MCF 10A (cell line): ENCODE data around the gene HBE1. TPM values are rescaled to one million over a fixed set of nuclear protein-coding genes. Genes with fewer than 3 reads are reported as not detected.

Experiments used
- BruUV-seq: library from RNA; stranded (reverse); fragments of 400-500 nt; replicated peaks from 2 replicates; lab custom pipeline; 2021; lab: Mats Ljungman, UMichigan
- CTCF ChIA-PET: fragments of 300-600 bp; sonication (Branson Sonifier 250); formaldehyde crosslinking; extraction: SDS; loops from one replicate; lab custom pipeline; 2021; ENCODE audit warnings: antibody characterized with exemption, inconsistent platforms; lab: Yijun Ruan, JAX
- POLR2A ChIA-PET: fragments of 300-600, 350-650 bp; sonication (Branson Sonifier 250); formaldehyde crosslinking; extraction: SDS; loops from one replicate; lab custom pipeline; 2020; ENCODE audit warnings: antibody characterized with exemption, inconsistent platforms; lab: Yijun Ruan, JAX
- DNase-seq: peaks from one replicate; pipeline ENCODE4 v3.0.0-alpha.2; 2018; ENCODE audit not compliant: unreplicated experiment
- H3K27ac Mint-ChIP-seq: one replicate; pipeline ENCODE4 v1.8.0; 2022; ENCODE audit warnings: mild to moderate bottlenecking, low read depth, mixed read lengths; ENCODE audit not compliant: unreplicated experiment
- H3K27me3 Mint-ChIP-seq: one replicate; pipeline ENCODE4 v1.8.0; 2022; ENCODE audit warnings: mixed read lengths; ENCODE audit not compliant: insufficient read depth, unreplicated experiment
- H3K36me3 Mint-ChIP-seq: one replicate; pipeline ENCODE4 v1.8.0; 2022; ENCODE audit warnings: mild to moderate bottlenecking, moderate library complexity, mixed read lengths; ENCODE audit not compliant: insufficient read depth, unreplicated experiment
- H3K4me1 Mint-ChIP-seq: one replicate; pipeline ENCODE4 v1.8.0; 2022; ENCODE audit warnings: mixed read lengths; ENCODE audit not compliant: insufficient read depth, unreplicated experiment
- H3K4me3 Mint-ChIP-seq: one replicate; pipeline ENCODE4 v1.8.0; 2022; ENCODE audit warnings: mild to moderate bottlenecking, moderate library complexity, mixed read lengths; ENCODE audit not compliant: unreplicated experiment
- H3K9me3 Mint-ChIP-seq: one replicate; pipeline ENCODE4 v1.8.0; 2022; ENCODE audit warnings: mixed read lengths; ENCODE audit not compliant: unreplicated experiment
- intact Hi-C: fragments of 100-400 bp; cut with micrococcal nuclease; formaldehyde crosslinking; loops from 2 replicates; pipeline ENCODE4 v1.14.1; 2022
- total RNA-seq: library from RNA; stranded (reverse); gene quantifications from 2 replicates; pipeline ENCODE4 v1.2.3, GENCODE V29; 2022
- TF ChIP-seq, protein P1 (sequence below): fragments of 200-600 bp; IDR thresholded peaks from one replicate; pipeline ENCODE4 v1.8.0; 2022; ENCODE audit warnings: antibody characterized with exemption, mild to moderate bottlenecking; ENCODE audit not compliant: unreplicated experiment

Gene HBE1
- total RNA-seq, 1 experiment from 2014 or later, result not detected

DNA sequence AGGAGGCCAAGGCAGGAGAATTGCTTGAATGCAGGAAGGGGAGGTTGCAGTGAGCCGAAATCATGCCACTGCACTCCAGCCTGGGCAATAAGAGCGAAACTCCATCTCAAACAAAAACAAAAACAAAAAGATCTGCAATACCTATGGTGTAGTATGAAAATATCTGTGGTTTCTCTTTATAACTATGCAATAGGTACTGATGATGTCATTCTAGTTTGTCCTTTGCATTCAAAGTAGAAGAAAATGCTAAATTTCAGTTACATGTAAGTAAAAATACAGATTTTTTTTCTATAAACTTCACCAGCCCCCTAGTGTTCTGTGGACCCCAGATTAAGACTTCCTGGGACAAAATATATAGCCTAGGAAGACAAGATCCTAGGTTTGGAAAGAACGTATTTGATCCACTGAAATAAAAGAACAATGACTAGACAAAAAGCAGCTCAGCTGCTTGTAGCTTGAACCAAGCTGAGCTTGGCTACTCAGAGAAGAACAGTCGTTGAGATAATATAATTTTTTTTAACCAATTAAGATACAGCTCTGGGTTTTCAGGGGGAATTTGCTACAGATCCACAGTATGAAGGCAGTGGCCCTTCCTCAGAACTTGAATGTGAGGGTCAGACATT, 2.8 kb upstream of the HBE1 start:
- no peaks in the 10 kb centered on the region for H3K9me3 Mint-ChIP-seq
- no TSS peak for BruUV-seq
- H3K27ac Mint-ChIP-seq, result no peak overlapping the region
- H3K4me3 Mint-ChIP-seq, result no peak overlapping the region
- DNase-seq, result no peak
- no peaks in the 10 kb centered on the region for H3K4me1 Mint-ChIP-seq
- H3K36me3 Mint-ChIP-seq, result no peaks in the 10 kb centered on the region
- H3K27me3 Mint-ChIP-seq, result peaks cover 14% of the 10 kb centered on the region
- TF ChIP-seq, protein P1, sequence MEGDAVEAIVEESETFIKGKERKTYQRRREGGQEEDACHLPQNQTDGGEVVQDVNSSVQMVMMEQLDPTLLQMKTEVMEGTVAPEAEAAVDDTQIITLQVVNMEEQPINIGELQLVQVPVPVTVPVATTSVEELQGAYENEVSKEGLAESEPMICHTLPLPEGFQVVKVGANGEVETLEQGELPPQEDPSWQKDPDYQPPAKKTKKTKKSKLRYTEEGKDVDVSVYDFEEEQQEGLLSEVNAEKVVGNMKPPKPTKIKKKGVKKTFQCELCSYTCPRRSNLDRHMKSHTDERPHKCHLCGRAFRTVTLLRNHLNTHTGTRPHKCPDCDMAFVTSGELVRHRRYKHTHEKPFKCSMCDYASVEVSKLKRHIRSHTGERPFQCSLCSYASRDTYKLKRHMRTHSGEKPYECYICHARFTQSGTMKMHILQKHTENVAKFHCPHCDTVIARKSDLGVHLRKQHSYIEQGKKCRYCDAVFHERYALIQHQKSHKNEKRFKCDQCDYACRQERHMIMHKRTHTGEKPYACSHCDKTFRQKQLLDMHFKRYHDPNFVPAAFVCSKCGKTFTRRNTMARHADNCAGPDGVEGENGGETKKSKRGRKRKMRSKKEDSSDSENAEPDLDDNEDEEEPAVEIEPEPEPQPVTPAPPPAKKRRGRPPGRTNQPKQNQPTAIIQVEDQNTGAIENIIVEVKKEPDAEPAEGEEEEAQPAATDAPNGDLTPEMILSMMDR, result no peak
- ChIA-PET CTCF (no interaction called here), POLR2A (no interaction called here)
- intact Hi-C loops, result no loop called here

DNA sequence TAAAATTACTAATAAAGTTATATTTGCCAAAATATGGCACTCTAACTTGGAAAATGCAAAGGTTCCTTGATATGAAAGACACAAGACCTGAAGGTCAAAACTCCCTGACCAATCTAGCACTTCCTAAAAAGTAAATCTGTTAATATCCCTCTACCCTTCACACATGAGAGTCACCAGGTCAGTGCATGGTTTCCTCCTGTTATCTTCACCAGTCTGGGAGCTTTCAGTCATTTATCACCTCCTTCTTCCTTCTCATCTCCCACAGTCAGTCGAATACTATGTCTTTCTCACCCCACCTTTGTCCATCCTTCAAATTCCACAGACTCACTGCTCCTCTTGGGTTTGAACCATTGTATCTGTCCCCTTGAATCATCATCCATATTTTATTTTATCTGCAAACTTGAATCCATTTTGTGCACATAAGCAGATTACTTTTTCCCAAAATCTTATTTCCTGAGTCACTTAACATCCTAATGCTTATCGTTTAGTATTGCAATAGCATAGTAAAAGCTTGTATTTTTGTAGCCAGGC, 2.6 kb downstream of the HBE1 start:
- Mint-ChIP-seq H3K4me1 (no peaks in the 10 kb centered on the region), H3K36me3 (no peaks in the 10 kb centered on the region), H3K9me3 (no peaks in the 10 kb centered on the region), H3K4me3 (no peak overlapping the region), H3K27me3 (peaks cover 62% of the 10 kb centered on the region), H3K27ac (no peak overlapping the region)
- DNase-seq, result no peak
- ChIA-PET POLR2A (interaction anchor here (0.7 kb wide), 1 partner anchor 120 kb away, joined by 3 read pairs; no protein-coding TSS in a partner anchor), CTCF (no interaction called here)
- no TSS peak for BruUV-seq
- TF ChIP-seq, protein P1, result no peak
- intact Hi-C loops, result no loop called here

DNA sequence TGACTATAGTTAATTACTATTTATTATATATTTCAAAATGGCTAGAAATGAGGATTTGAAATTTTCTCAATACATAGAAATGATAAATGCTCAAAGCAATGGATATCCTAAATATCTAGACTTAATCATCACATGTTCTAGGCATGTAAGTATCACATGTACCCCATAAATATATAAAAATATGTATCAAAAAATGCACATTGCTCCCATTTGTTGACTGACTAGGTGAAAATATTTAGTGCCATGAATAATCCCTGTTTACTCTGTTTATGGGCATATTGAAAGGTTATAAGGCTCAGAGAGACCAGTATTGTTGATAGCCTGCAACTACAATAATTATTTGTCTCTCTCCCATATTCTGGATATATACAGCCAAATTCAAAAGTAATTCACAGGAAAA, 3.1 kb downstream of the HBE1 start:
- no TSS peak for BruUV-seq
- no peak overlapping the region for H3K4me3 Mint-ChIP-seq
- no peak for DNase-seq
- ChIA-PET POLR2A (no interaction called here), CTCF (no interaction called here)
- intact Hi-C loops, result no loop called here
- H3K36me3 Mint-ChIP-seq, result no peaks in the 10 kb centered on the region
- H3K4me1 Mint-ChIP-seq, result no peaks in the 10 kb centered on the region
- no peaks in the 10 kb centered on the region for H3K9me3 Mint-ChIP-seq
- H3K27me3 Mint-ChIP-seq, result peaks cover 64% of the 10 kb centered on the region
- H3K27ac Mint-ChIP-seq, result no peak overlapping the region
- TF ChIP-seq, protein P1, result no peak

DNA sequence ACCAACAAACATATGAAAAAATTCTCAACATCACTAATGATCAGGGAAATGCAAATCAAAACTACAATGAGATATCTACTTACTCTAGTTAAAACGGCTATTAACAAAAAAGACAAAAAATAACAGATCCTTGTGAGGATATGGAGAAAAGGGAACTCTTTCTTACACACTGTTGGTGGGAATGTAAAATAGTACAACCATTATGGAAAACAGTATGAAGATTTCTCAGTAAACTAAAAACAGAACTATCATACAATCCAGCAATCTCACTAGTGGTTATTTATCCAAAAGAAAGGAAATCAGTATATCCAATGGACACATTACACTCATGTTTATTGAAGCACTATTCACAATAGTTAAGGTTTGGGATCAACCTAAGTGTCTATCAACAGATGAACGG, 3.9 kb downstream of the HBE1 start:
- Mint-ChIP-seq H3K27ac (no peak overlapping the region), H3K27me3 (peaks cover 64% of the 10 kb centered on the region), H3K36me3 (no peaks in the 10 kb centered on the region), H3K4me3 (no peak overlapping the region), H3K4me1 (no peaks in the 10 kb centered on the region), H3K9me3 (no peaks in the 10 kb centered on the region)
- POLR2A ChIA-PET, result no interaction called here
- CTCF ChIA-PET, result no interaction called here
- no peak for DNase-seq
- TF ChIP-seq, protein P1, result no peak
- BruUV-seq, result no TSS peak
- intact Hi-C loops, result no loop called here
